ENCODE results near the gene SLX4IP.

SLX4IP gene

GRCh38 chr20:10541668-10542411, 106.7 kb downstream of the SLX4IP start:
- no peak for DNase-seq (ENCODE audit: low read depth)
- no peak overlapping the region for H3K4me3 ChIP-seq (ENCODE audit: low read depth, low read length)
- TF ChIP-seq, protein P1, sequence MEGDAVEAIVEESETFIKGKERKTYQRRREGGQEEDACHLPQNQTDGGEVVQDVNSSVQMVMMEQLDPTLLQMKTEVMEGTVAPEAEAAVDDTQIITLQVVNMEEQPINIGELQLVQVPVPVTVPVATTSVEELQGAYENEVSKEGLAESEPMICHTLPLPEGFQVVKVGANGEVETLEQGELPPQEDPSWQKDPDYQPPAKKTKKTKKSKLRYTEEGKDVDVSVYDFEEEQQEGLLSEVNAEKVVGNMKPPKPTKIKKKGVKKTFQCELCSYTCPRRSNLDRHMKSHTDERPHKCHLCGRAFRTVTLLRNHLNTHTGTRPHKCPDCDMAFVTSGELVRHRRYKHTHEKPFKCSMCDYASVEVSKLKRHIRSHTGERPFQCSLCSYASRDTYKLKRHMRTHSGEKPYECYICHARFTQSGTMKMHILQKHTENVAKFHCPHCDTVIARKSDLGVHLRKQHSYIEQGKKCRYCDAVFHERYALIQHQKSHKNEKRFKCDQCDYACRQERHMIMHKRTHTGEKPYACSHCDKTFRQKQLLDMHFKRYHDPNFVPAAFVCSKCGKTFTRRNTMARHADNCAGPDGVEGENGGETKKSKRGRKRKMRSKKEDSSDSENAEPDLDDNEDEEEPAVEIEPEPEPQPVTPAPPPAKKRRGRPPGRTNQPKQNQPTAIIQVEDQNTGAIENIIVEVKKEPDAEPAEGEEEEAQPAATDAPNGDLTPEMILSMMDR (IDR thresholded peaks at IDR 0.05; ENCODE audit: control insufficient read depth, extremely low read depth, insufficient read depth) = no peak

GRCh38 chr20:10542442-10542841, 107.3 kb downstream of the SLX4IP start:
- DNase-seq (ENCODE audit: low read depth) = no peak
- no peak overlapping the region for H3K4me3 ChIP-seq (ENCODE audit: low read depth, low read length)
- TF ChIP-seq, protein P1 (IDR thresholded peaks at IDR 0.05; ENCODE audit: control insufficient read depth, extremely low read depth, insufficient read depth) = no peak

DNA sequence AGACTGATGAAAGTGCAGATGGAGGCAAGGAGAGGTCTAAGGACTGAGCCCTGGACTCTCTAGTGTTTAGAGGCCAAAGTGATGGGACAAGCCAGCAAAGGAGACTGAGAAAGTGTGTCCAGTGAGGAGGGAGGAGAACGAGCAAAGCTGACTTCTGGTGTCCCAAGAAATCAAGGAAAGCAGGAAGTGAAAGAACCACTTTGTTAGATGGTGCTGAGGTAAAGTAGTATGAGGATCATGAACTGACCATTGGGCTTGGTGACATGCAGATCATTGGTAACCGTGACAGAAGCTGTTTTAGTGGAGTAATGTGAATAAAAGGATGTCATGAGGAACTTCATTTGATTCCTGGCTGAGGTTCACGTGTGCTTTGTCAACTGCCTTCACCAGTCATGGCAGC, 108.4 kb downstream of the SLX4IP start:
- no peak for DNase-seq (ENCODE audit: low read depth)
- H3K4me3 ChIP-seq (ENCODE audit: low read depth, low read length) = no peak overlapping the region
- TF ChIP-seq, protein P1 (IDR thresholded peaks at IDR 0.05; ENCODE audit: control insufficient read depth, extremely low read depth, insufficient read depth) = no peak

GRCh38 chr20:10547276-10548114, 112.4 kb downstream of the SLX4IP start:
- DNase-seq (ENCODE audit: low read depth) = no peak
- no peak overlapping the region for H3K4me3 ChIP-seq (ENCODE audit: low read depth, low read length)
- TF ChIP-seq, protein P1 (IDR thresholded peaks at IDR 0.05; ENCODE audit: control insufficient read depth, extremely low read depth, insufficient read depth) = no peak

- TF ChIP-seq, protein P1 (IDR thresholded peaks at IDR 0.05; ENCODE audit: control insufficient read depth, extremely low read depth, insufficient read depth) = no peak
- no peak for DNase-seq (ENCODE audit: low read depth)
- H3K4me3 ChIP-seq (ENCODE audit: low read depth, low read length) = no peak overlapping the region
These were observed 114.4 kb downstream of the SLX4IP start for GRCh38 chr20:10549511-10549910.

GRCh38 chr20:10550204-10551118, 115.4 kb downstream of the SLX4IP start:
- TF ChIP-seq, protein P1 (IDR thresholded peaks at IDR 0.05; ENCODE audit: control insufficient read depth, extremely low read depth, insufficient read depth) = no peak
- DNase-seq (ENCODE audit: low read depth) = no peak
- no peak overlapping the region for H3K4me3 ChIP-seq (ENCODE audit: low read depth, low read length)

Data from LNCaP clone FGC (cell line).